Neural cell (in vitro differentiated cells): ENCODE results near the gene ZNF775. TPM values are rescaled to one million over a fixed set of nuclear protein-coding genes. Genes with fewer than 3 reads are reported as not detected.

Experiments
- H2AFZ ChIP-seq: fragments of 200-600, 300-800 bp; sonication (generic), shearing (Covaris generic); 2 replicates; pipeline ENCODE4 v1.6.0; 2014; ENCODE audit warnings: low read depth, mild to moderate bottlenecking, antibody characterized with exemption, low read length, moderate library complexity
- H3F3A ChIP-seq: fragments of 200-600 bp; shearing (Covaris generic); 2 replicates; pipeline ENCODE4 v1.6.1; 2016; ENCODE audit warnings: mild to moderate bottlenecking, moderate library complexity, mixed read lengths, antibody characterized with exemption, low read length; ENCODE audit not compliant: insufficient read depth, poor library complexity, severe bottlenecking
- H3K27ac ChIP-seq: fragments of 200-600, 300-800 bp; sonication (generic), shearing (Covaris generic); 2 replicates; pipeline ENCODE4 v1.5.1; 2014; ENCODE audit warnings: mild to moderate bottlenecking, low read length, moderate library complexity
- H3K27me3 ChIP-seq: fragments of 300-800, 200-600 bp; sonication (generic), shearing (Covaris generic); 2 replicates; pipeline ENCODE4 v1.6.0; 2014; ENCODE audit warnings: mild to moderate bottlenecking, low read depth, low read length, moderate library complexity; ENCODE audit not compliant: insufficient read depth
- H3K36me3 ChIP-seq: fragments of 300-800, 200-600 bp; sonication (generic), shearing (Covaris generic); 2 replicates; pipeline ENCODE4 v1.5.1; 2014; ENCODE audit warnings: mild to moderate bottlenecking, antibody characterized with exemption, low read length, moderate library complexity; ENCODE audit not compliant: insufficient read depth
- H3K4me2 ChIP-seq: fragments of 300-800, 200-600 bp; sonication (generic), shearing (Covaris generic); 2 replicates; pipeline ENCODE4 v1.6.0; 2014; ENCODE audit warnings: mild to moderate bottlenecking, low read length
- H3K4me3 ChIP-seq: fragments of 300-800, 200-600 bp; sonication (generic), shearing (Covaris generic); 2 replicates; pipeline ENCODE4 v1.5.1; 2014; ENCODE audit warnings: mild to moderate bottlenecking, low read length, moderate library complexity
- H3K79me2 ChIP-seq: fragments of 200-600 bp; shearing (Covaris generic); replicated peaks from 2 replicates; pipeline ENCODE4 v1.6.0; 2014; ENCODE audit warnings: mild to moderate bottlenecking, low read length, moderate library complexity; ENCODE audit not compliant: insufficient read depth
- H3K9ac ChIP-seq: fragments of 300-800, 200-600 bp; sonication (generic), shearing (Covaris generic); 2 replicates; pipeline ENCODE4 v1.6.1; 2016; ENCODE audit warnings: mild to moderate bottlenecking, low read length, mixed read lengths
- H3K9me2 ChIP-seq: fragments of 200-600 bp; shearing (Covaris generic); 2 replicates; pipeline ENCODE4 v1.6.1; 2016; ENCODE audit warnings: mild to moderate bottlenecking, low read length, mixed read lengths; ENCODE audit not compliant: insufficient read depth
- H3K9me3 ChIP-seq: fragments of 200-600, 300-800 bp; sonication (generic), shearing (Covaris generic); 2 replicates; pipeline ENCODE4 v1.6.1; 2016; ENCODE audit warnings: mild to moderate bottlenecking, mixed run types, low read length, moderate library complexity, mixed read lengths
- H4K20me1 ChIP-seq: fragments of 200-600 bp; shearing (Covaris generic); 2 replicates; pipeline ENCODE4 v1.6.1; 2016; ENCODE audit warnings: mild to moderate bottlenecking, mixed run types; ENCODE audit not compliant: insufficient read depth
- EP300 ChIP-seq: fragments of 450-650 bp; conservative IDR thresholded peaks from 2 replicates; pipeline ENCODE4 v1.6.1; 2014; ENCODE audit warnings: antibody characterized with exemption, mild to moderate bottlenecking, moderate library complexity; ENCODE audit not compliant: poor library complexity, severe bottlenecking
- EZH2 ChIP-seq: fragments of 200-600, 300-800 bp; shearing (Covaris generic), sonication (generic); IDR thresholded peaks from 2 replicates; pipeline ENCODE4 v1.6.1; 2014; ENCODE audit warnings: antibody characterized with exemption, low read length, borderline replicate concordance, mild to moderate bottlenecking; ENCODE audit not compliant: insufficient read depth, poor library complexity, severe bottlenecking
- MXI1 ChIP-seq: fragments of 450-650 bp; conservative IDR thresholded peaks from 2 replicates; pipeline ENCODE4 v1.6.1; 2014; ENCODE audit warnings: antibody characterized with exemption, mild to moderate bottlenecking; ENCODE audit not compliant: poor library complexity, severe bottlenecking
- POLR2AphosphoS5 ChIP-seq: IDR thresholded peaks from 2 replicates; pipeline ENCODE4 v1.6.1; 2012
- RAD21 ChIP-seq: fragments of 450-650 bp; conservative IDR thresholded peaks from 2 replicates; pipeline ENCODE4 v1.6.1; 2014; ENCODE audit warnings: antibody characterized with exemption, mild to moderate bottlenecking, moderate library complexity
- SMC3 ChIP-seq: fragments of 450-650 bp; conservative IDR thresholded peaks from 2 replicates; pipeline ENCODE4 v1.6.1; 2014; ENCODE audit warnings: antibody characterized with exemption, mild to moderate bottlenecking, moderate library complexity; ENCODE audit not compliant: poor library complexity
- TAF1 ChIP-seq: IDR thresholded peaks from 2 replicates; pipeline ENCODE4 v1.6.1; 2012; ENCODE audit warnings: low read depth
- polyA plus RNA-seq: library from polyadenylated mRNA; depleted of rRNA; stranded (reverse); fragments of >200 nt; gene quantifications from 2 replicates; pipeline ENCODE4 v1.2.3, GENCODE V29; 2014
- TF ChIP-seq, protein P1 (sequence below): fragments of 450-650 bp; IDR thresholded peaks from 2 replicates; pipeline ENCODE4 v1.5.1; 2014; ENCODE audit warnings: antibody characterized with exemption, mild to moderate bottlenecking, moderate library complexity; ENCODE audit not compliant: poor library complexity, severe bottlenecking
- TF ChIP-seq, protein P2 (sequence below): IDR thresholded peaks from 2 replicates; pipeline ENCODE4 v1.6.1; 2012; ENCODE audit warnings: borderline replicate concordance

ZNF775 gene
- polyA plus RNA-seq, 1 donor from 2014 or later = 16.8 TPM

DNA sequence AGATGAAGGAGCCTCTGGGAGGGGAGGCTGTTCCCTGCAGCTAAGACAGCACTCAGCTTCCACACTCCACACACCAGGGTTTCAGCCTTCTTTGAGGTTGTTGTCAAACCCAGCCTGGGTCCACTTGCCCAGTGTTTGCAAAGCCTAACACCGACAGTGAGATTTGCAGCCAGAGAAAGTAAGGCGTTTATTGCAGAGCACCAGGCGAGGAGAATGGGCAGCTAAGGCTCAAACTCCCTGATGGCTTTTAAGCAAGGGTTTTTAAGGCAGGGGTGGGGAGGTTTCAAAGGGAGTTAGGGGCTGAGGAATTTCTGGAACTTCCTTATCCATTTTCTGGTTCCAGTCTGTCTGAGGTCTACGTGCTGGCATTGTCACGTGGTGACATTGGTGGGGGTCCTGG is 4.7 kb upstream of the ZNF775 start:
- H3K36me3 ChIP-seq = no peaks in the 10 kb centered on the region
- no peaks in the 10 kb centered on the region for H3K9me3 ChIP-seq
- TF ChIP-seq MXI1 = no peak
- no peak for TF ChIP-seq POLR2AphosphoS5
- TF ChIP-seq EP300 = no peak
- TF ChIP-seq SMC3 = no peak
- TF ChIP-seq EZH2 = no peak
- TF ChIP-seq RAD21 = no peak

DNA sequence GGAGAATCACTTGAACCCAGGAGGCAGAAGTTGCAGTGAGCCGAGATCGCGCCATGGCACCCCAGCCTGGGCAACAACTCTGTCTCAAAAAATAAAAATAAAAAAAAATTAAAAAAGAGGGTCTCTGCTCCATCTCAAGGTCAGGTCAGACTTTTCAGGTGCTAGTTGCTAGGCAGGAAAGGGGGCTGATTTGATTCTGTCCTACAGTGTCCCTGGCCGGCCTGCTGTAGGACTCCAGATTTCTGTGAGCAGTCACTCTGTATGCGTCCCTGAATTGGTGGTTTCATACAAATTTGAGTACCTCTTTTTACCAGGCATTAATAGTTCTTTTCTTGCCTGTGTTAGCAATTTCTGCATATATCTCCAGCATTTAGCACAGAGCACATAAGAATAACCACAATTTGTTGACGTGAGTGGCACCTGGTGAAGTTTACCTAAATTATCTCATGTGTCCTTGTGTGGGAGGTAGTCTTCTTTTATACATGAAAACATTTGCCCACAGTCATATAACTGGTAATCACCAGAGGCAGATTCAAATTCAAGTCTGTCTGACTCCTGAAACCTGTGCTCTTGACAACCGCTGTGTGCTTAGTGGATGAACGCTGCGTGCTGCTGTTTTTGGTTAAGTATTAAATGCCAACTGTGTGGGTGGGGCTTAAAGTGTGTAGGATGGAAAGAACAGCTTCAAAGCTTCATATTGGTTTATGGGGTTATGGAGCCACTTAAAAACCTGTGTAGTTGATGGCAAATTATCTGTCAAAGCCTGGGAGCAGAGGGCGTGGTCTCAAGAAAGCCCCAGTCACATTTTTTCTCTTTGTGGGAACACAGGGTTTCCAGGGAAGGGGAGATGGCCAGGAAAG is 3.2 kb upstream of the ZNF775 start:
- Histone ChIP-seq H3K79me2 (peaks cover 34% of the 10 kb centered on the region), H3K9me3 (no peaks in the 10 kb centered on the region), H3K4me3 (no peak overlapping the region), H3K4me2 (no peak overlapping the region), H3K36me3 (no peaks in the 10 kb centered on the region), H3K9me2 (no peaks in the 10 kb centered on the region), H3F3A (peaks cover 4% of the 10 kb centered on the region), H2AFZ (no peak overlapping the region), H3K27me3 (no peaks in the 10 kb centered on the region), H3K9ac (no peak overlapping the region), H4K20me1 (no peaks in the 10 kb centered on the region), H3K27ac (no peak overlapping the region)
- no peak for TF ChIP-seq SMC3
- no peak for TF ChIP-seq POLR2AphosphoS5
- no peak for TF ChIP-seq EP300
- TF ChIP-seq, protein P1, sequence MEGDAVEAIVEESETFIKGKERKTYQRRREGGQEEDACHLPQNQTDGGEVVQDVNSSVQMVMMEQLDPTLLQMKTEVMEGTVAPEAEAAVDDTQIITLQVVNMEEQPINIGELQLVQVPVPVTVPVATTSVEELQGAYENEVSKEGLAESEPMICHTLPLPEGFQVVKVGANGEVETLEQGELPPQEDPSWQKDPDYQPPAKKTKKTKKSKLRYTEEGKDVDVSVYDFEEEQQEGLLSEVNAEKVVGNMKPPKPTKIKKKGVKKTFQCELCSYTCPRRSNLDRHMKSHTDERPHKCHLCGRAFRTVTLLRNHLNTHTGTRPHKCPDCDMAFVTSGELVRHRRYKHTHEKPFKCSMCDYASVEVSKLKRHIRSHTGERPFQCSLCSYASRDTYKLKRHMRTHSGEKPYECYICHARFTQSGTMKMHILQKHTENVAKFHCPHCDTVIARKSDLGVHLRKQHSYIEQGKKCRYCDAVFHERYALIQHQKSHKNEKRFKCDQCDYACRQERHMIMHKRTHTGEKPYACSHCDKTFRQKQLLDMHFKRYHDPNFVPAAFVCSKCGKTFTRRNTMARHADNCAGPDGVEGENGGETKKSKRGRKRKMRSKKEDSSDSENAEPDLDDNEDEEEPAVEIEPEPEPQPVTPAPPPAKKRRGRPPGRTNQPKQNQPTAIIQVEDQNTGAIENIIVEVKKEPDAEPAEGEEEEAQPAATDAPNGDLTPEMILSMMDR = no peak
- TF ChIP-seq, protein P2, sequence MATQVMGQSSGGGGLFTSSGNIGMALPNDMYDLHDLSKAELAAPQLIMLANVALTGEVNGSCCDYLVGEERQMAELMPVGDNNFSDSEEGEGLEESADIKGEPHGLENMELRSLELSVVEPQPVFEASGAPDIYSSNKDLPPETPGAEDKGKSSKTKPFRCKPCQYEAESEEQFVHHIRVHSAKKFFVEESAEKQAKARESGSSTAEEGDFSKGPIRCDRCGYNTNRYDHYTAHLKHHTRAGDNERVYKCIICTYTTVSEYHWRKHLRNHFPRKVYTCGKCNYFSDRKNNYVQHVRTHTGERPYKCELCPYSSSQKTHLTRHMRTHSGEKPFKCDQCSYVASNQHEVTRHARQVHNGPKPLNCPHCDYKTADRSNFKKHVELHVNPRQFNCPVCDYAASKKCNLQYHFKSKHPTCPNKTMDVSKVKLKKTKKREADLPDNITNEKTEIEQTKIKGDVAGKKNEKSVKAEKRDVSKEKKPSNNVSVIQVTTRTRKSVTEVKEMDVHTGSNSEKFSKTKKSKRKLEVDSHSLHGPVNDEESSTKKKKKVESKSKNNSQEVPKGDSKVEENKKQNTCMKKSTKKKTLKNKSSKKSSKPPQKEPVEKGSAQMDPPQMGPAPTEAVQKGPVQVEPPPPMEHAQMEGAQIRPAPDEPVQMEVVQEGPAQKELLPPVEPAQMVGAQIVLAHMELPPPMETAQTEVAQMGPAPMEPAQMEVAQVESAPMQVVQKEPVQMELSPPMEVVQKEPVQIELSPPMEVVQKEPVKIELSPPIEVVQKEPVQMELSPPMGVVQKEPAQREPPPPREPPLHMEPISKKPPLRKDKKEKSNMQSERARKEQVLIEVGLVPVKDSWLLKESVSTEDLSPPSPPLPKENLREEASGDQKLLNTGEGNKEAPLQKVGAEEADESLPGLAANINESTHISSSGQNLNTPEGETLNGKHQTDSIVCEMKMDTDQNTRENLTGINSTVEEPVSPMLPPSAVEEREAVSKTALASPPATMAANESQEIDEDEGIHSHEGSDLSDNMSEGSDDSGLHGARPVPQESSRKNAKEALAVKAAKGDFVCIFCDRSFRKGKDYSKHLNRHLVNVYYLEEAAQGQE = no peak
- no peak for TF ChIP-seq TAF1
- no peak for TF ChIP-seq MXI1
- no peak for TF ChIP-seq EZH2
- no peak for TF ChIP-seq RAD21

More for the DNA sequence above, 4.7 kb upstream of the ZNF775 start:
- Histone ChIP-seq H3K4me3 (no peak overlapping the region), H3K4me2 (no peak overlapping the region), H4K20me1 (no peaks in the 10 kb centered on the region), H3K79me2 (peaks cover 34% of the 10 kb centered on the region), H3K9me2 (no peaks in the 10 kb centered on the region), H3K9ac (no peak overlapping the region), H2AFZ (no peak overlapping the region), H3F3A (peaks cover 4% of the 10 kb centered on the region), H3K27ac (no peak overlapping the region), H3K27me3 (no peaks in the 10 kb centered on the region)
